ENCODE data around the gene LAMA2.
A peak's percentile ranks its signal among the peaks of the same experiment; 100 is the strongest.

LAMA2 gene

GRCh38 chr6:129498950-129499842 is 616.3 kb downstream of the LAMA2 start:
- peak; percentile 77 for DNase-seq

GRCh38 chr6:129499843-129500219 is 616.9 kb downstream of the LAMA2 start:
- DNase-seq: no peak

DNA sequence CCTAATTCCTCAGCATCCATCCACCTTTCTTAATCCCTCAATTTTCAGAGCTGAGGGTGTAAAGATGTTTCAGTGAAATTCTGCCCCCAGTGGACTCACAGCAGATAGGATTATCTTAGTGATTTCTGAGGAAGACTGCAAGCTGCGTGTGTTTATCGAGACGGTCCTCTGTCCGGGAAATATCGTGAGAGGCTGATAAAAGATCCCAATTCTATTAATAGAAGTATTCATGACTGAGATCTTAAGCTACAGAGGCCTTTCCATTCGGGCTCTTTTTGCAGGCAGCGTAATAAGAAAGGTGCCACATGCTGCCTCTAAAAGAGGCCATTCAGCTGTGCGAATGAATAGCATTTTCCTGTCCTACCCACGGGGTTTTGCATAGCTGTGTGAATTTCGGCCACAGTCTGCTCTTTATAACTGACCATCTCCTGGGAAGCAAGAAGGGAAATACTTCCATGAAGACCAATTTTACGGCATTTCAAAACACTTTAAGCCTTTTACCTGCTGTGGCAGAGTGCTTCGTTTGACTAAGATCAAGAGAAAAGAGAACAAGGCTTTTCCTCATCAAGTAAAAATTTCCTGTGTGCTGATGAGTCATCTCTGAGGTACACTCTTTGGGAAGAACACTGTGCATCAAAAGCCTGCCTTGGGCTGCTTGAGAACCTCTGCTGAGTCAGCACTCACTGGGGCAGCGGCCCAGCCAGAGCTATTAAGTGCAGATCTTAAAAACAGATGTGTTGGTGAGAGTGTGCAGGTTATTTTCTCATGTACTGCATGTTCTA is 618.2 kb downstream of the LAMA2 start:
- no peak for DNase-seq

DNA sequence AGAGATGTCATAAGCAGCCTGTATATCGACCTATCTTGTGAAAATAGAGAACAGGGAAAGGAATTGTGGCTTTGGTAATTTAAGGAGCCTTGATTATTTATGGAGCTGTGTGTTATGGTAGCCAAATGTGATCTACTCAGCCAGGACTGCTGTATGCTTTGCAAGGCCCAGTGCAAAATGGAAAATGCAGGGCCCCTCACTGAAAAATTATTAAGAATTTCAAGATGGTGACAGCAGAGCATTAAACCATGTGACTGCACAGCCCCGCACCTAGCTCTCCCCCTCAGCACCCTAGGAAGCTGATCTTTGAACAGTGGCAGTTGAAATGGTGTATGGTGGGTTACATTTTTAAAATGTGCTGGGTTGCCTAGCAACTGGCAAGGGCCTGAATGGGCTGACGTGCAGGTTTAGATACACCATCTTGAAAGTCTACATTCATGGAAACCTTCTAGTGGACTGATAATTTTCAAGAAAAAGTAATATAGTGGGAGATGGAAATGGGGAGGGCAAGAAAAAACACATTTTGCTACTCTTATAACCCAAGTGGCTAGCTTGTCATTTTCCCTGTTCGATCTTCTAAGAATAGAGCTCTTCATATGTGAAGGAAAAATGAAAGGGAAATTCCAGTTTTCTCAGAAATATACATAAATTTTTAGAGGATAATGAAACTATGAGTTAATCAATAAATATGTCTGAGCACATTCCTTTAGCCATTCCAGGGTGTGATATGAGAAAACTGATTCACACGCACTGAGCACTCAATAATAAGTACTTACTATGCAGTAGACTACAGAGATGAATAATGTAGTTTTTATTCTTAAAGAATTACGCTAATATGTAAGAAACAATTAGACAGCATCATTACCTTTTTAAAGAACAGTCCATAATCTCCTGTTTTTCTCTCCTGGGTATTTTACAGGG is 619.1 kb downstream of the LAMA2 start:
- no peak for DNase-seq

- no peak for DNase-seq
These were observed 621.5 kb downstream of the LAMA2 start for GRCh38 chr6:129504456-129504855.

- no peak for DNase-seq
These were observed 624.3 kb downstream of the LAMA2 start for GRCh38 chr6:129507059-129507807.

DNA sequence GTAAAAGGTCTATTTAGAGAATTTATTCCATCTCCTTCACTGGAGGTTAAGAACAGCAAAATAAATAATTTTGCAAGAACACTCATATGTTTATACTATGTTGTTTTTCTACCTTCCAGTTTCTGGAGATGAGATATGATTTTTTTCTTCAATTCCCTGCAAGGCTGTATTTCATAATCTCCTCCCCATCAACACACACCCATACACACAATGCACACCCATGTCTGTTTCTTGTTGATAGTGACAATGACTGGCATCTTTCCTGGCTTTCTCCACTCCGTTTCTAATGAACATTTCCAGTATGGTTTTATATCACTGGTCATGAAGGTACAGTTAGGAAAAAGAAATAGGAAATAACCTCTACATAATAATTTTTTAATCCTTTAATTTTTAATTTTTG is 624.9 kb downstream of the LAMA2 start:
- no peak for DNase-seq

DNA sequence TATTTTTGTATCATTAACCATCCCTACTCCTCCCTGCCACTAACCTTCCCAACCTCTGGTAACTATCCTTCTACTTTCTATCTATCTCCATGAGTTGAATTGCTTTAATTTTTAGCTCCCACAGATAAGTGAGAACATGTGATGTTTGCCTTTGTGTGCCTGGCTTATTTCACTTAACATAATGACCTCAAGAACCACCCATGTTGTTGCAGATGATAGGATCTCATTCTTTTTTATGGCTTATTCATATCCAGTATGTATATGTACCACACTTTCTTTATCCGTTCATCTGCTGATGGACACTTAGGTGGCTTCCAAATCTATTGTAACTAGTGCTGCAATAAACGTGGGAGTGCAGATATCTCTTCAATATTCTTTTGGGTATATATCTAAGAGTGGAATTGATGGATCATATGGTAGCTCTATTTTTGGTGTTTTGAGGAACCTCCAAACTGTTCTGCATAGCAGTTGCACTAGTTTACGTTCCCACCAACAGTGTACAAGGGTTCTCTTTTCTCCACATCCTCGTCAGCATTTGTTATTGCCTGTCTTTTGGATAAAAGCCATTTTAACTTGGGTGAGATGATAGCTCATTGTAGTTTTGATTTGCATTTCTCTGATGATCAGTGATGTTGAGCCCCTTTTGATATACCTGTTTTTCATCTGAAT is 625.7 kb downstream of the LAMA2 start:
- no peak for DNase-seq

- no peak for DNase-seq
These were observed 628.0 kb downstream of the LAMA2 start for GRCh38 chr6:129510950-129511349.

- no peak for DNase-seq
These were observed 630.5 kb downstream of the LAMA2 start for GRCh38 chr6:129513471-129513870.

DNA sequence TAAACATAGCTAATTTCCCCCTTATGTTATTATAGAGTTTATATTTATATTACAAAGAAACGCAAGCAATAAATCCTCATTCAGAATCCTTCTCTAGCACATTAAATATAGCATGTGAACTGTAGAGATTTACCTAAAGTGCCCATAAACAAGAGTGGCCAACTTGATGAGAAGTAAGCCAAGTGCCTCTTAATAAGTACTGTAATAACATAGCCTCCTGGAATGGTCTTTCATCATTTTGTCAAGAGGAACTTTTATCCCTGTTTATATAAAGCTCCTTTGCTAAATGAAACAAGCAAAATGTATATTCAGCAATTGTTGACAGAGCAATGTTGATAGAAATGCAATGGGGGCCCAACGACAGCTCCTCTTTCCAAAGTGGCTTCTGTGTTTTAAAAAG is 632.1 kb downstream of the LAMA2 start:
- DNase-seq: no peak

DNA sequence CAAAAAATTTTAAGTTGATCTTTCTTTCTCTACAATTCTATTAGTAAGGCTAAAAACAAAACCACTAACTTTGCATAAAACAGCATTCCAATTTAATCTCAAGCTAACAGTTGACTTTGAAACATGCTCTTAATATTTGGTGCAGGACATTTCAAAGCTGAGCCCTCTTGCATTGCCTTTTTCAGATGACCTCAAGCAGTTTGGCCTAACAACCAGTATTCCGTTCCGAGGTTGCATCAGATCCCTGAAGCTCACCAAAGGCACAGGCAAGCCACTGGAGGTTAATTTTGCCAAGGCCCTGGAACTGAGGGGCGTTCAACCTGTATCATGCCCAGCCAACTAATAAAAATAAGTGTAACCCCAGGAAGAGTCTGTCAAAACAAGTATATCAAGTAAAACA is 633.1 kb downstream of the LAMA2 start:
- no peak for DNase-seq

DNA sequence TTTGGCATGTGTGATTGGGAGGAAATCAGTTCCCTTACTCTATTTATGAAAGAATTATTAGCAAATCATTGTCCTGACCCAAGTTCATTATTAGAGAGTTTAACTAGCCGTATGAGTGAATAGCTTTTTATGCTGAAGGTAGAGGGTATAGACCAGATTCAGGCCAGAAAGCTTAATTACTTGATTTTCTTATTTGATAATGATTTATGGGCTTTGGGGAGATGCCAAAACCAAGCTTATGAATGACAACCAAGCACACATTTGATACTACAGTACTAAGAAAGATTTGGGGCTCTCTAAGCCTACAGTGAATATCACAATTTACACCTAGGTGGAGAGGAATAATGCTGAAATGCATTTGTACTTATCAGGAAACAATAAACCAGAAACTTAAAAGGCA is 633.8 kb downstream of the LAMA2 start:
- no peak for DNase-seq

- no peak for DNase-seq
These were observed 634.4 kb downstream of the LAMA2 start for GRCh38 chr6:129517288-129517687.

- DNase-seq: no peak
These were observed 636.8 kb downstream of the LAMA2 start for GRCh38 chr6:129519750-129520149.

GRCh38 chr6:129521946-129522345 is 639.0 kb downstream of the LAMA2 start:
- no peak for DNase-seq

DNA sequence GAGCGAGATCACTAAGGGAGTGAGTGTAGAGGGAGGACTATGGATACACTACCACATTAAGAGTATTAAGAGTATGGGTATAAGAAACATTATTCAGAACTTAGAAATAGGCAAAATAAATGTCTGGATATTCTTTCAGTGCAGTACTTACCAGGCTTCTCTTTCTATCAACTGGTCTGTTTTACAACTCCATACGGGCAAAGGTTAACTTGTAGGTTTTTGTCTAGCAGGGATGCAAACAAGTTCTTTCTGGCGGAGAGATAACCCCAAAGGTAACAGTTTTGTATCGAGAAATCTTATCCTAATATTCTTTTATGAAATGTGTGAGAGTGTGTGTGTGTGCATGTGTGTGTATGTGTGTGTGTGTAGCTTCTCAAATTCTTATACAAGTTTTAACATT is 640.9 kb downstream of the LAMA2 start:
- no peak for DNase-seq

- DNase-seq: no peak
These were observed 642.1 kb downstream of the LAMA2 start for GRCh38 chr6:129525055-129525454.

DNA sequence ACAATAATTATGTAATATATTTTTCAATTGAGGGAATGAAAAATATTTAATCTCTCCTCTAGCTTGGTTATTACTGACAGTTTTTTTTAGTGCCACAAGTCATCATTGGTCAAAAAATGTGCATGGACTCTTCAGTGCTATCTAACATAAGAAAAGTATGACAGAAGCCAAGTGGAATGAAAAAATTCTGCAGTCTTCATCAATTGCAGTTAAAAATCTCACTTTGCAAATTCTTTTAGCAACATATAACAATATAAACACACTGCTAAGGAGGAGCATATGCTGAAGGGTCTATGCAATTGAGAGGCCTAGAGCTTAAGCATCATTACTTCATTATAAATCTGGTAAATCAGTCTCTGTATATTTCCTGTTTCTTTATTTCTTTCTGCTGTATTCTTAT is 652.0 kb downstream of the LAMA2 start:
- no peak for DNase-seq

- DNase-seq: no peak
These were observed 653.3 kb downstream of the LAMA2 start for GRCh38 chr6:129536271-129536670.

DNA sequence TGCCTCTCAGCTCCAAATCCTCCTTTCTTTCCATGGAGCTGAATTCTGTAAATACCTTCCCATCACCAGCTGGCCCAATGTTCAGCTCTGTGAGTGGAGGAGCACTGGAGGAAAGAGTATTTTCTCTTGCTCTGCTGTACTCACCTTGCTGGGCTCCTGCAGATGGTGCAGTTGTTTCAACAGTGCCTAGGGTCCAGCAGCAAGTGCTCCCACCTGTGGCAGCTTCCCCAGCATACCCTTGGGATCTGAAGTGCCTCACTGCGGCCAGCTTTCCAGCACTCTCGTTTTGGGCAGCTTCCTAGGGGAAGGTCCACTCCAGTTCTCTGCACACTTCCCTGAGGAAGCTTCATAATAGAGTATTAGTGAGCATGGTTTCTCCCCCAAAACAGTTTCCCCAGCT is 656.1 kb downstream of the LAMA2 start:
- no peak for DNase-seq

- DNase-seq: no peak
These were observed 659.8 kb downstream of the LAMA2 start for GRCh38 chr6:129542705-129543104.
